ENCODE results near the gene CHCHD3.

DNA sequence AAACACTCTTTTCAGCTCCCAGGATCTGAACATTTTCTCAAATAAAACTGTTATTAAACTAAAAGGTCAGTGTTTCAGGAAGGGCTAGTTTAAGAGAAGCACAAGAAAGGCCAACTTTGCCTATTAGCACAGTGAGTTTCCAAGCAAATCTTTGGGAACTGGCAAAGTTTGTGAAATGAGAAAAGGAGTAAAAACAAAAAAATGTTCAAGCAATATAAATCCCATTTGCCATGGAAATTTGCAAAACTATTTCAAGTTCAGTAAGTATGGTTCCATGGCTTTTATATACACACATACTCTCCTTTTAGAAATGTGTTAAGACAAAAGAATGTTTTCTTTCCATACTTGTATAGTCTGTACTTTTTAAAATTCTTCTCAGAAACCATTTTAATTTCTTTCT lies 51.5 kb downstream of the CHCHD3 start:
- no peak for TF ChIP-seq TAF1 (IDR thresholded peaks at IDR 0.05; ENCODE audit: low read depth, low read length)
- no peak for TF ChIP-seq POLR2A (IDR thresholded peaks at IDR 0.05; ENCODE audit: low read depth, low read length)
- no peak for TF ChIP-seq PAX5 (IDR thresholded peaks at IDR 0.05; ENCODE audit: insufficient read depth, low read length, severe bottlenecking)
- no peak for TF ChIP-seq POU2F2 (IDR thresholded peaks at IDR 0.05; ENCODE audit: low read depth, low read length)
- TF ChIP-seq POLR2AphosphoS5 (IDR thresholded peaks at IDR 0.05; ENCODE audit: low read depth, low read length), result no peak
